CD4-positive, alpha-beta T cell treated with Interleukin-12 subunit alpha and Interleukin-12 subunit beta, for 1 hour (primary cell): Measurements from ENCODE around the gene LGALS3.
"Not testable (repeated sequence)": the region's sequence is repeated elsewhere in the genome, so short reads cannot be mapped to it uniquely, and the experiment has no call there.

Experiments
- DNase-seq: peaks from one replicate; pipeline ENCODE4 v3.0.0-alpha.2; 2020

Gene LGALS3

DNA sequence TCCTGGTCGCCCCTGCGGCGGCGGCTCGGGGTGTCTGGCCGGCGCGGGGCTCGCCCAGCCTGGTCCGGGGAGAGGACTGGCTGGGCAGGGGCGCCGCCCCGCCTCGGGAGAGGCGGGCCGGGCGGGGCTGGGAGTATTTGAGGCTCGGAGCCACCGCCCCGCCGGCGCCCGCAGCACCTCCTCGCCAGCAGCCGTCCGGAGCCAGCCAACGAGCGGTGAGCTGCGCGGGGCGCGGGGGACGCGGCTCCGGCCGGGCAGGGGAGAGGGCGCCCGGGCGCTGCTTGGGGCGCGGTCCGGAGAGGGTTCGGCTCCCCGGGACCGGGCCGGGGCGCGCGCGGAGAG lies at the start of gene LGALS3:
LGALS3 (plus strand) TSS at position 167 of the 342 bp plus-strand sequence. CDS start 8,122 bp downstream, outside the sequence.
- peak; percentile 50 for DNase-seq

DNA sequence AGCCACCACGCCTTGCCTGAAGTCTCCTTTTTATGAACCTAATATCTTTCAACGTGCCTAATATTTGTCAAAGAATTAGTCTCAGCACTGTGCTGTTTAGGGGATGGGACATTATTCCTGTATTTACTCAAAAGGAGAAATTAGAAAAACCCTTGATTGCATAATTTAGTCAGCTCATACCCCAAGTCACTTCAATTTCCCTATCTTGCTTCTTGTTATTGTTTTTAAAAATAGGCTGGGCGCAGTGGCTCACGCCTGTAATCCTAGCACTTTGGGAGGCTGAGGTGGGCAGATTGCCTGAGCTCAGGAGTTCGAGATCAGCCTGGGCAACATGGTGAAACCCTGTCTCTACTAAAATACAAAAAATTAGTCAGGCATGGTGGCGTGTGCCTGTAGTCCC lies 49.1 kb upstream of the LGALS3 start:
- not testable (repeated sequence) for DNase-seq

DNA sequence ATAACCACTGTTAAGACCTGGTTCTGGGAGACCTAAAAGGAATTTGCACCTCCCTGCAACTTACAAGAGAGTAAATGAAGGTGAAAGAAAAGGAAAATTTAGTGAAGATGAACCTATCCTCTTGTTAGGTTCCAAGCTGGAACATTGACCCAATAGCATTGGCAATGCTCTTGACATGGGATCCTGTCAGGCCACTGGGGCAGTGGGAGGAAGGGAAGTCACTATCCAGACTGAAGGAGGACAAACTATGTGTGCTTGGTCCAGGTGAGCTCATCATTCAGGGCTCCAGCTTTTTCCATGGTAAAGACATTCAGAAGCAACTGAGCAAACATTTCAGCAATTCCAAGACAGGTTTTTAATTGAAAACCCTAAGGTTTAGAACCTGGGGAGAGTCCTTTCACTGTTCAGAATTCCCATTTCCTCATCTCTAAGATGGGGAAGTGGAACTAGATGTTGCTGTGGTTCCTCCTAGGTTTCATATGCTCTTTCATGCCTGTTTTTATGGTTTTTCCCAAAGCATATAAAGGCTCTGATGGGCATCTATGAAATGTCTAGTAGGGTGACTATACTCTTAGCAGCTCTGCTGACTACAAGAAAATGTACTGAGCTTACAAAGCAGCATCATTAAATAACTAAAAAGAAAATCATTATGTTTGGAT lies 44.5 kb upstream of the LGALS3 start:
- no peak for DNase-seq

DNA sequence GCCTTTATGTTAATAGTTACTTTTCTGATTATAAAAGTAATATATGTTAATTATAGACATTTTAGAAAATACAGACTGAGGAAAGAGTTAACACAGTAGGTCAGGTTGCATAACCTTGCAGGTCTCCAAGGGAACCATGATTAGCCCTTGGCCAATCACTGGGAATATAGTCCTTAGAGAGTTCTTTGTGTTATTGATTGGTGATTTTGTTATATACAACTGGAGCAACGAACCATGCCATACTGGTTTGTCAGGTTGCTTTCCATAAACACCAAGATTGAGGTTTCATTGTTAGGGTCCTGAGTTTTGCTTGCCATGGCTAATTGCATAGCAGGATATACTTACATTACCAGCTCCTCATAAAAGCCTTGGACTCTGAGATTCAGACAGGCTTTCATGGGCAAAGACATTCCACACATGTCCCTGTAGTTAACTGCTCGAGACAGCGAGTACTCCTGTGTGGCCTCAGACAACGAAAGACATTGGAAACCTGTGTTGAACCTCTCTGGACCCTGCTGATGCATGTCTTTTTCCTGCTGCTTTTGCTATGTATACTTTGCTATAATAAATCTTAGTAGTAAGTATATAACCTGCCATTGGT lies 43.9 kb upstream of the LGALS3 start:
- DNase-seq = no peak

- no peak for DNase-seq
Observed at GRCh38 chr14:55086938-55087337, 42.1 kb upstream of the LGALS3 start.

- no peak for DNase-seq
Observed at GRCh38 chr14:55088356-55088755, 40.7 kb upstream of the LGALS3 start.

- DNase-seq = no peak
Observed at GRCh38 chr14:55092341-55092740, 36.7 kb upstream of the LGALS3 start.

- DNase-seq = no peak
Observed at GRCh38 chr14:55094292-55095157, 34.5 kb upstream of the LGALS3 start.

- peak; percentile 43 for DNase-seq
Observed at GRCh38 chr14:55097881-55098560, 31.0 kb upstream of the LGALS3 start.

GRCh38 chr14:55098561-55098898 lies 30.5 kb upstream of the LGALS3 start:
- no peak for DNase-seq

DNA sequence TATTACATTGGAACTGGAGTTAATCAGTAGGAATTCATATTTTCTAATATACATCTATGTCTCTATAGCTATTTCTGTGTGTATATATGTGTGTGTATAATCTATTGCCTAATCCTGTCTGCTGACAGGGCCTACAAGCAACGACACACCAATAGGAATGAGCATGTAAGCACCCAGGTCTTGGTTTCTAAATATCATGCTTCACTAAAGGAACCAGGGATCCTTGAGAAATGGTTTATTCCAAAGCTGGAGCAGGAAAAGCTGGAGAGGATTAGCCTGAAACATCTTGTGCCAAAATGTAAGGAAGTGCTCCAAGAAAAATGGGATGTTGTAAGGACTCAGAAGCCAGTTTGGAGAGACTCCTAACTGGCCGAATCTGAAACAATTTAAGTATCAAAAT lies 29.3 kb upstream of the LGALS3 start:
- DNase-seq = no peak

DNA sequence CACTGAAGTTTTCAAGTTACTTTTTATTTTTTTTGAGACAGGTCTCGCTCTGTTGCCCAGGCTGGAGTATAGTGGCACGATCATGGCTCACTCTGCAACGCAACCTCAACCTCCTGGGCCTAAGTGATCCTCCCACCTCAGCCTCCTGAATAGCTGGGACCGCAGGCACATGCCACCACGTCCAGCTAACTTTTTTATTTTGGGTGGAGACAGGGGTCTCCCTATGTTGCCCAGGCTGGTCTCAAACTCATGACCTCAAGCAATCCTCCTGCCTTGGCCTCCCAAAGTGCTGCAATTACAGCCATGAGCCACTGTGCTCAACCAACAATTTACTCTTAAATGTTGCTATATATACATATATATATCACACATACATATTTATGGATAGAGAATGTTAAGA lies 27.4 kb upstream of the LGALS3 start:
- DNase-seq = no peak

- DNase-seq = peak; percentile 64
Observed at GRCh38 chr14:55102141-55102621, 26.9 kb upstream of the LGALS3 start.

DNA sequence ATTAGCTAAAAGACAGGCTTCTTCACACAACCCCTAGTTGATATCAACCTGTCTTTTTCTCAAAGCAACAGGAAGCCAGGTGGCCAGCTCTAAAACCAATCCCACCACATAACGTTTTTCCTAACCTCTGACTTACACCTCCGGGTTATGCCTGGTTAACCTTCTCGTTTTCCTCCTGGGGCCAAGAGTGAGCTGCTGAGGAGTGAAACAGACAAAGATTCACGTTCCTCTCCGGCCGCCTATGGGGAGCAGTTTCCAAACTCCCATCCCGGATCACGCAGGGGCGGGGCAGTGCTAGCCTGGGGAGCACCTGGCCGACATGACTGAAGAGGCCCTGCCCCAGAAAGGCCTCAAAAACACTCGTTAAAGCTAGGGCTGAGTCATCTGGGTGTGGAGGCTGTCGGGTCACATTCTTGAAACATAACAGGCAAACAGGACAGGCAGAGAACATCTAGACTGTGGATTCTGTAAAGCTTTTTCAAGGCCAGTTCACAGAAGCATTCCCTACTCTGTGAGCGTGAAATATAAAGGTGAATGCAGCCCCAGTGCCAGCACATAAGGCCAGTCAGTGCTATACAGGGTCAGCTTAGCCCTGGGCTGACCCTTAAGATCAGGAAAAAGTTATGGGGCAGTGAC lies 25.9 kb upstream of the LGALS3 start:
- DNase-seq = peak; percentile 66

- no peak for DNase-seq
Observed at GRCh38 chr14:55103971-55104954, 24.8 kb upstream of the LGALS3 start.

DNA sequence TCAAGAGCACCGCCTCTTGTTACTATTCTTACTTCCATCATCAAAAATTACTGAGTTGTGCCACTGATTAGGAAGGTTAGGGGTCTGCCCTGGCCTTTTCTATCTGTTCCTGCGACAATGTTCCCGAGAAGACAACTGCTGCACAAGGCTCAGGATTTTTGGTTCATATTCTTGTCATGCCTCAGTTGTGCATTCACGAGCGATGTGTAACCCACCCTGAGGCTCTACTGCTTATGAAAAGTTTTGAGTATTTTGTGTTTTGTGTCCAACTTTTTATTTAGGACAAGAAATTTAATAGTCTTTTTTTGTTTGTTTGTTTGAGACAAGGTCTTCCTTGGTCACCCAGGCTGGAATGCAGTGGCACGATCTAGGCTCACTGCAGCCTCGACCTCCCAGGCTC lies 23.1 kb upstream of the LGALS3 start:
- no peak for DNase-seq

DNA sequence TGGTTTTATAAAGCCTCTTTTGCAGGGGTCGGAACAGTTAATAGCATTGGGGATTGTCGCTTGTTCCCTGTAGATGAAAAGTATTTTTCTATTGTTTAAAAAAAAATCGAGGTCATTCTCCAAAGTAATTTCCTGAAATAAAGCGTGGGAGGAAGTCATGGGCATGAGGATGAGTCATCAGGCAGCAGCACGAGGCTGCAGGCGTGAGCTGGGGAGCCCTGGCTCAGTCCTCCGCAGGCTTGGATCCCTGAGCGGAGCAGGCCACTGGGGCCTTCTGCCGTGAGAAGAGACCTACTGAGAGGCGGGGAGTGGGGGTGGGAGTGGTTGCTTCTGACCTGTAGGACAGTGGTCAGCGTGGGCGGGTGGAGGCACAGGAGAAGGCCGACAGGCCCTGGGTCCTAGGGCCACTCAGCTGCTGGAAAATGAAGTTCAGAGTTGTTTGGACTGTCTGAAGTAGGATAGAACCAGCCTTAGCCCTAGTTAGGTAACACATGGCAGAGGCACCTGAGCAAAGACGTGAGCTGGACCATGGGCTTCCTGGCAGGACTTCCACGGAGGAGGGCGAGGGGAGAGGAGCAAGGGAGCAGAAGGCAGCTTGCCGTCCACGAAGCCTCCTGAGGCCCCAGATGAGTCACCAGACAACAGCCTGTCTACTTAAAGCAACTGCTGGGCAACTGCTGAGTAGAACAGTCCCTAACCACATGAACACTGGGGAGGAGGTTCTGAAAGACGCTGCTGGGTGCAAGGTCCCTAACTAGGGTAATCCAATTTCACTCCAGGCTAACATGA lies 21.1 kb upstream of the LGALS3 start:
- peak; percentile 42 for DNase-seq

GRCh38 chr14:55109836-55110235 lies 19.2 kb upstream of the LGALS3 start:
- no peak for DNase-seq

- no peak for DNase-seq
Observed at GRCh38 chr14:55111122-55111708, 17.8 kb upstream of the LGALS3 start.

GRCh38 chr14:55114720-55115119 lies 14.3 kb upstream of the LGALS3 start:
- DNase-seq = no peak
